Neutrophil (primary cell): Measurements from ENCODE around the gene GNB2.

Experiments used
- H3K27ac ChIP-seq: fragments of 200-600 bp; sonication (generic); 2 replicates; pipeline ENCODE4 v1.5.1; 2016; ENCODE audit warnings: mild to moderate bottlenecking, moderate library complexity
- H3K27me3 ChIP-seq: fragments of 200-600 bp; sonication (generic); 2 replicates; pipeline ENCODE4 v1.6.0; 2016; ENCODE audit warnings: mild to moderate bottlenecking
- H3K36me3 ChIP-seq: fragments of 200-600 bp; sonication (generic); 2 replicates; pipeline ENCODE4 v1.5.1; 2017
- H3K4me1 ChIP-seq, 2 experiments: fragments of 200-600 bp in 1 of 2; sonication (generic) in 1 of 2; 1 replicate in 1 of 2; 2 replicates in 1 of 2; pipeline versions ENCODE4 v1.5.1 to v1.6.1; 2013 to 2016; ENCODE audit warnings: low read depth in 1 of 2, low read length in 1 of 2, mild to moderate bottlenecking in 1 of 2, moderate library complexity in 1 of 2; ENCODE audit not compliant: control insufficient read depth in 1 of 2, insufficient read depth in 1 of 2
- H3K4me3 ChIP-seq, 2 experiments: fragments of 200-600 bp in 1 of 2; sonication (generic) in 1 of 2; 1 replicate in 1 of 2; 2 replicates in 1 of 2; pipeline ENCODE4 v1.5.1; 2013 to 2016; ENCODE audit warnings: low read depth in 1 of 2, low read length in 1 of 2, mild to moderate bottlenecking in 1 of 2, moderate library complexity in 1 of 2
- H3K9me3 ChIP-seq: fragments of 200-600 bp; sonication (generic); 2 replicates; pipeline ENCODE4 v1.5.1; 2016
- TF ChIP-seq, protein P1 (sequence below): fragments of 200-600 bp; sonication (generic); IDR thresholded peaks from 2 replicates; pipeline ENCODE4 v1.5.1; 2016; ENCODE audit warnings: antibody characterized with exemption

The GNB2 gene

DNA sequence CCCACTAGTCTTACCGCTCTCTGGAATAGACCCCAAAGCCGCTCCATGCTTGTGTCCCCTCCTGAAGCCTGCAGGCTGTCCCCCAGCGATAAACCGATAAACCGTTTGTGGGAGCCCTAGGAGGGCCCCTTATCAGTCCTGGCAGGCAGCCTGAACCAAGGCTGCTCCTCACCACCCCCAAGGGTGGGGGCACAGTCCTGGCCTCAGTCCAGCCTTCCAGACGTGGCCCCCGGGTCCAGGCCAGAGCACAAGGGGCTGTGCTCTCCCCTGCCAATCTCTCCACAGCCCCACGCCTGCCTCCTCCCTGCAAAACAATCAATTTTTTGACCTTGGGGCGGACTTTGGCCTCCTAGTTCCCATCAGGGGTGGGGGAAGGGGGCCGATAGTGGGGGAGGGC lies 32.1 kb upstream of the GNB2 start, which contains the start of gene TFR2:
TSS of gene TFR2 (minus strand) at position 90 of the 397 bp plus-strand sequence. CDS start at position 47, 43 bp downstream.
- Histone ChIP-seq H3K9me3 (no peaks in the 10 kb centered on the region), H3K4me3 (no peak within 1 kb of the TSS), H3K27ac (no peak within 1 kb of the TSS), H3K36me3 (no peaks in the 10 kb centered on the region), H3K27me3 (peaks cover 43% of the 10 kb centered on the region), H3K4me1 (no peaks in the 10 kb centered on the region)
- TF ChIP-seq, protein P1, sequence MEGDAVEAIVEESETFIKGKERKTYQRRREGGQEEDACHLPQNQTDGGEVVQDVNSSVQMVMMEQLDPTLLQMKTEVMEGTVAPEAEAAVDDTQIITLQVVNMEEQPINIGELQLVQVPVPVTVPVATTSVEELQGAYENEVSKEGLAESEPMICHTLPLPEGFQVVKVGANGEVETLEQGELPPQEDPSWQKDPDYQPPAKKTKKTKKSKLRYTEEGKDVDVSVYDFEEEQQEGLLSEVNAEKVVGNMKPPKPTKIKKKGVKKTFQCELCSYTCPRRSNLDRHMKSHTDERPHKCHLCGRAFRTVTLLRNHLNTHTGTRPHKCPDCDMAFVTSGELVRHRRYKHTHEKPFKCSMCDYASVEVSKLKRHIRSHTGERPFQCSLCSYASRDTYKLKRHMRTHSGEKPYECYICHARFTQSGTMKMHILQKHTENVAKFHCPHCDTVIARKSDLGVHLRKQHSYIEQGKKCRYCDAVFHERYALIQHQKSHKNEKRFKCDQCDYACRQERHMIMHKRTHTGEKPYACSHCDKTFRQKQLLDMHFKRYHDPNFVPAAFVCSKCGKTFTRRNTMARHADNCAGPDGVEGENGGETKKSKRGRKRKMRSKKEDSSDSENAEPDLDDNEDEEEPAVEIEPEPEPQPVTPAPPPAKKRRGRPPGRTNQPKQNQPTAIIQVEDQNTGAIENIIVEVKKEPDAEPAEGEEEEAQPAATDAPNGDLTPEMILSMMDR: no peak

DNA sequence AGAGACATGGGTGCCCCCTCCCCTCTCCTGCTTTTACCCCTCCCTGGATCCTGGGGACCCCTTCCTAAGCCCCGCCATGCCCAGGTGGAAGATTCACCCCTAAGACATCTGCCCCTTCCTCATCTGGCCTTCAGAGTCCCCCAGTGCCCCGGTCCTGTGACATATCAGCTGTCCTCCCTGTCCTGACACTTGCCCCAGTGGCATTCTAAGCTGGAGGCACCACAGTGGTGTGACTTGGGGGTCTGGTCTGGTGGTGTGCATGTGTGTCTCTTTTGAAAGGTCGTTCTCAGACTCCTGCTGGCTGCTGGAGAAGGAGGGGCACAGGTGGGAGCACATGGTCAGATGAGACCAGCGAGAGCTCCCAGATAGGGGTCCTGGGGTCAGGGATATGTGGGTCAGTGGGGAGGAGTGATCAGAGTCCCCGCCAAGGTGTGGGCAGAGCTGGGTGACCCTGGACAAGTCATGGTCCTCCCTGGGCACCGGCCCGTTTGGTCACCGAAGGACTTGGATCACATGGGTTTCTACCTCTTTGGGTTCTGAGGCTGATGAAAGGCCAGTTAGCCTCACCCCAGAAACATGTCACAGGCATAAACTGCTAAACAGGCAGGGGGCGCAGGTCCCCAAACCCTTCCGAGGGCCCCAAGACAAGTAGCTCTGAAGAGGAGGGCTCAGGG lies 31.5 kb upstream of the GNB2 start:
- peaks cover 46% of the 10 kb centered on the region for H3K27me3 ChIP-seq
- TF ChIP-seq, protein P1: no peak
- H3K9me3 ChIP-seq: no peaks in the 10 kb centered on the region
- H3K36me3 ChIP-seq: no peaks in the 10 kb centered on the region
- no peak overlapping the region for H3K4me3 ChIP-seq
- no peak overlapping the region for H3K27ac ChIP-seq
- H3K4me1 ChIP-seq: no peaks in the 10 kb centered on the region

DNA sequence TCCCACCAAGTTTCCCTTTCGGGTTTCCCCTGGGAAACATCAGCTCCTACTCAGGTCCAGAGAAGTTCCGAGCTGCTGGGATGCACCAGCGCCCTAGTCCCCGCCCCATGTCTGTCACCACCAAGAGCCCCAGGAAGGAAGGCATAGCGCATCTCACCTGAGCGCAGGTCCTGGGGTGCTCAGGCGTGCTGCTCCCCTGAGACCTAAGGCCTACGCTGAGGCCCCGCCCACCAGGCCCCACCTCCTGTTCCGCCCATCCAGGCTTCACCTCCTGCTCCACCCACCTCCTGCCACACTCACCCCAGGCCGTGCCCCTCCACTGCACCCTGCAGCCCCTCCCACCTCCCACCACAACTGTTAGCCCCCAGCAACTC lies 31.0 kb upstream of the GNB2 start:
- TF ChIP-seq, protein P1: no peak
- H3K36me3 ChIP-seq: no peaks in the 10 kb centered on the region
- H3K9me3 ChIP-seq: no peaks in the 10 kb centered on the region
- no peak overlapping the region for H3K4me3 ChIP-seq
- H3K27ac ChIP-seq: no peak overlapping the region
- H3K4me1 ChIP-seq: no peaks in the 10 kb centered on the region
- peaks cover 52% of the 10 kb centered on the region for H3K27me3 ChIP-seq

DNA sequence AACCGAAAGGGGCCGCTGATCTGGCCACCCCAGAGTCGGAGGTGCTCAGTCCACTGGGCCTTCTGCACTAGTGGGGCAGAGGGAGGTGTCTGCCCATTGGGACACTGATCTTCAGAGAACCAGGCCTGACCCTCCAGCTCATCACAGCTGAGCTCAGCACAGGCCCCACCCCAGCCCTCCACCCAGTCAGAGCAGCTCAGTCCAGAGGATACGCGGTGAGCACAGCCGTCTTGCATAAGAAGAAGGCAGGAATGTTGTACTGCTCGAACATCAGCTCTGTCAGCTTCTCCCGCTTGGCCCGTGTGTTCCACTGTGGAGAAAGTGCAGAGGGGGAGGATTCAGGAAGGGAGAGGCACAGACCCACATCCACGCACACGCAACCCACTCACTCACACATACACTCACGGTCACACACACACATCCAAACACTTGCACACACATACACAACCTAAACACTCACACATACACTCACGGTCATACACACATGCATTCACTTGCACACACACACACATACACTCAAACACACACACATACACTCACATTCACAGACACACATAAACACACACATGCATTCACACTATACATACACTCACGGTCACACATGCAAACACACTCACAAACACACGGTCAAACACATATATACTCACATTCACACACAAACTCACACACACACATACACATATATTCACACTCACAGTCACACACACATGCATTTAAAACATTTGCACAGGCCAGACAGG lies 23.5 kb upstream of the GNB2 start:
- TF ChIP-seq, protein P1: no peak
- no peaks in the 10 kb centered on the region for H3K9me3 ChIP-seq
- no peaks in the 10 kb centered on the region for H3K4me1 ChIP-seq
- no peaks in the 10 kb centered on the region for H3K36me3 ChIP-seq
- H3K4me3 ChIP-seq: no peak overlapping the region
- no peak overlapping the region for H3K27ac ChIP-seq
- peaks cover 68% of the 10 kb centered on the region for H3K27me3 ChIP-seq

DNA sequence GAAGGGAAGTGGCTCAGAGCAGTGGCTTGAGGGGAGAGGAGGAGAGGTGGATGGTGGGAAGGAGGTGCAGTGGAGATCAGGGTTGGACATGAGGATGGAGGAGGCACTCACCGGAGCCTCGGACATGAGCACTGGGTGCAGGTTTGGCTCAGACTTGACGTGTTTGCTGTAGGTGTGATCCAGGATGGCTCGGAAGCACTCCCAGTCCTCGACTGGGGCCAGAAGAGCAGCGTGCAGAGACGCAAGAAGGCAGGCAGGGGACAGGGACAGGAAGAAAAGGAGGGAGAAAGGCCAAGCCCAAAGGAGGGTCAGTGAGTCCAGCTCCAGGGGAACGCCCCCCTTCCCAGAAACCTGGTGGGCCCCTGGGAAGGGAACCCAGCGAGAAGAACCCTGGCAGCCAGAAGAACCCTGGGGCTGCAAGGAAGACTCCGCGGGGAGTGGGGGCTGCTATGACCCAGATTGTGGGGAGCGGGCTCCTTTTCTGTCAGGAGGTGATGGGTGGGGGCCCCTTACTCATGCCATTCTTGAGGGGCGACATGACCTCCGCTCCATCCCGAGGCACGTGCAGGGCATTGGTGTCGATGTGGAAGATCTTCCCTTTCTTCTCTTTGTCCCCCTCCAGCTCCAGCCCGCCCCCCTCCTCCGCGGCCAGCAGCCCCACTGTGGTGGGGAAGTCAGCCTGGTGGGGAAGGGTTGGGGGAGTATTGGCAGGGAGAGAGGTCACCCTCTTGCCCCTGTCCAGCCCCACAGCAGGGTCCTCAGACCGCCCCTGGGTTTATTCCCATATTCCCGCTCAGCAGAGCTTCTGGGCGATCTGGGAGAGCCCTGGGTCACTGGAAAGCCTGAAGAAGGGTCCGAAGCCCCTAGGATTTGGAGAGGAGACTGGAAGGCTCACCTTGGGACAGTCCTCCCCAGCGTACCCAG lies 18.4 kb upstream of the GNB2 start:
- peaks cover 83% of the 10 kb centered on the region for H3K27me3 ChIP-seq
- no peaks in the 10 kb centered on the region for H3K9me3 ChIP-seq
- no peaks in the 10 kb centered on the region for H3K36me3 ChIP-seq
- H3K27ac ChIP-seq: no peak overlapping the region
- no peak overlapping the region for H3K4me3 ChIP-seq
- TF ChIP-seq, protein P1: no peak
- peaks cover 0 to 3% of the 10 kb centered on the region in 2 experiments for H3K4me1 ChIP-seq
